Mucosa of descending colon (tissue), 3 donors: Measurements from ENCODE around the gene ADRA2B. TPM values are rescaled to one million over a fixed set of nuclear protein-coding genes. Genes with fewer than 3 reads are reported as not detected.
A peak's percentile ranks its signal among the peaks of the same experiment; 100 is the strongest.
"Not testable (repeated sequence)": the region's sequence is repeated elsewhere in the genome, so short reads cannot be mapped to it uniquely, and the experiment has no call there.

ENCODE experiments used
- ATAC-seq: fragments of 200-7000 bp; cut with Tn5 transposase; one replicate; pipeline ENCODE4 v1.9.1; 2020; ENCODE audit warnings: mild to moderate bottlenecking, moderate library complexity
- DNase-seq, 3 donors: peaks; one replicate each; pipeline ENCODE4 v3.0.0-alpha.2; 2020
- H3K36me3 ChIP-seq: fragments of 200-600 bp; one replicate; pipeline ENCODE4 v1.8.0; 2021; ENCODE audit warnings: low read depth, mild to moderate bottlenecking
- H3K4me1 ChIP-seq: fragments of 200-600 bp; one replicate; pipeline ENCODE4 v1.8.0; 2021; ENCODE audit warnings: low read depth, mild to moderate bottlenecking
- H3K4me3 ChIP-seq: fragments of 200-600 bp; one replicate; pipeline ENCODE4 v1.8.0; 2021; ENCODE audit warnings: mild to moderate bottlenecking
- H3K9me3 ChIP-seq: fragments of 200-600 bp; one replicate; pipeline ENCODE4 v1.8.0; 2021; ENCODE audit warnings: mild to moderate bottlenecking
- intact Hi-C, 2 donors: fragments of 100-400 bp; cut with DNase I in 1 of 2; cut with micrococcal nuclease in 1 of 2; formaldehyde crosslinking; loops; one replicate each; pipeline versions ENCODE4 v1.11.0 to v1.11.1; 2022; cut with DNase I, micrococcal nuclease
- total RNA-seq, 3 donors: library from RNA; stranded (reverse); fragmentation: NEBNext Ultra II Directional in 2 of 3; extraction: Animal tissue kit (Norgen Biotek cat#: 25700) in 2 of 3; gene quantifications; one replicate each; pipeline versions ENCODE4 v1.2.1 to v1.2.4, GENCODE V29; 2021 to 2023
- TF ChIP-seq, protein P1 (sequence below): fragments of 200-600 bp; IDR thresholded peaks from one replicate; pipeline ENCODE4 v1.8.0; 2022; ENCODE audit warnings: antibody characterized with exemption, mild to moderate bottlenecking
- donor health status: DM: no; HTN: no; CAD: no; lungs with moderate emphysema.
- donor health status: DM: no; HTN: no; CAD: no.
- donor health status: DM: no; HTN: yes; CAD: no.

Gene ADRA2B
- total RNA-seq, 3 donors from 2014 or later: 0.17 to 0.73 (median 0.36) TPM

DNA sequence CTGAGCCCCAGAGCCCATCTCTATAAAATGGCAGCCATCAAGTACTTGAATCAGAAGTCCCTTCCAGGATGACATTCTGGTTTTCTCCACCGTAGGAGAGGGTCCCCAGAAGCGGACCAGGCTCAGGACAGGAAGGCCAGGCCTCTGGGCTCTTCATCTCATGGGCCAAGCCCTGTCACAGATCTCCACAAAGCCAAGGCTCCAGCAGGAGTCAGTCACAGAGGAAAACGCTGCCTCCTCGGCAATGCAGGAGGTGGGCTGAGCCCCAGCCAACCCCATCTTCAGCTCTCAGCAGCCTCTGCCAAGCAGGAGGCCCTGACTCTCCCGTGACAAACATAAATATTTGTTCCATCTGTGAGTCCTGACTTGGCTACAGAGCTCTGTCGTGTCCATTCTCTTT lies 42.2 kb downstream of the ADRA2B start:
- intact Hi-C loops: no loop called here
- no peak for DNase-seq
- Histone ChIP-seq H3K4me3 (no peak overlapping the region), H3K4me1 (no peaks in the 10 kb centered on the region), H3K36me3 (no peaks in the 10 kb centered on the region), H3K9me3 (no peaks in the 10 kb centered on the region)
- TF ChIP-seq, protein P1, sequence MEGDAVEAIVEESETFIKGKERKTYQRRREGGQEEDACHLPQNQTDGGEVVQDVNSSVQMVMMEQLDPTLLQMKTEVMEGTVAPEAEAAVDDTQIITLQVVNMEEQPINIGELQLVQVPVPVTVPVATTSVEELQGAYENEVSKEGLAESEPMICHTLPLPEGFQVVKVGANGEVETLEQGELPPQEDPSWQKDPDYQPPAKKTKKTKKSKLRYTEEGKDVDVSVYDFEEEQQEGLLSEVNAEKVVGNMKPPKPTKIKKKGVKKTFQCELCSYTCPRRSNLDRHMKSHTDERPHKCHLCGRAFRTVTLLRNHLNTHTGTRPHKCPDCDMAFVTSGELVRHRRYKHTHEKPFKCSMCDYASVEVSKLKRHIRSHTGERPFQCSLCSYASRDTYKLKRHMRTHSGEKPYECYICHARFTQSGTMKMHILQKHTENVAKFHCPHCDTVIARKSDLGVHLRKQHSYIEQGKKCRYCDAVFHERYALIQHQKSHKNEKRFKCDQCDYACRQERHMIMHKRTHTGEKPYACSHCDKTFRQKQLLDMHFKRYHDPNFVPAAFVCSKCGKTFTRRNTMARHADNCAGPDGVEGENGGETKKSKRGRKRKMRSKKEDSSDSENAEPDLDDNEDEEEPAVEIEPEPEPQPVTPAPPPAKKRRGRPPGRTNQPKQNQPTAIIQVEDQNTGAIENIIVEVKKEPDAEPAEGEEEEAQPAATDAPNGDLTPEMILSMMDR: no peak
- ATAC-seq: no peak

DNA sequence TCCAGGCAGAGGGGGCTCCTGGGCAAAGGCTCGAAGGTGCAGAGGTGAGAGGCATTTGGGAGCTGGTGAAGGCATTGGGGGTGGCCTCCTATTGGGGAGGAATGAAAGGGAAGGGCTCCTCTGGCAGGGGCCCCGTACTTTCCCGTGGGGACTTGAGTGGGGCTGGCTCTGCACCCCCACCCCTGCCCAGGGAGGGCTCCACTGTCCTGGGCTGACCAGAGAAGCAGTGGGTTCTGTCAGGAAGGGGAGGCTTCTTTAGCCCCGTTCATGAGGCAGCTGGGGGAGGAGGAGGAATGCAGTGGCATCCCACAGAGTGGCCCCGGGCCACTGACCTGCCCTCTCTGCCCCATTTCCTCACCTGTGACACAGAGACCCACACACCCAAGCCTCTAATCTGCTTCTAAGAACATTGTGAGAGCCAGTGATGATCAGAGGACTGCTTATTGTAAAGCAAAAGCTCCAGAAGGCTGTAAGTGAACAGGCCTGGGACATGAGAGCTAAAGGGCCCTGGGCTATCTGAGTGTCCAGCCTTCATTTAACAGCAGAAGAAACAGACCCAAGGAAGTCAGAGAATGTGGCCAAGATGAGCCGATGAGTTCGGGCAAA lies 43.1 kb downstream of the ADRA2B start:
- intact Hi-C loops: no loop called here
- Histone ChIP-seq H3K4me1 (no peaks in the 10 kb centered on the region), H3K9me3 (no peaks in the 10 kb centered on the region), H3K36me3 (no peaks in the 10 kb centered on the region), H3K4me3 (no peak overlapping the region)
- TF ChIP-seq, protein P1: no peak
- ATAC-seq (no peak), DNase-seq (no peak)

DNA sequence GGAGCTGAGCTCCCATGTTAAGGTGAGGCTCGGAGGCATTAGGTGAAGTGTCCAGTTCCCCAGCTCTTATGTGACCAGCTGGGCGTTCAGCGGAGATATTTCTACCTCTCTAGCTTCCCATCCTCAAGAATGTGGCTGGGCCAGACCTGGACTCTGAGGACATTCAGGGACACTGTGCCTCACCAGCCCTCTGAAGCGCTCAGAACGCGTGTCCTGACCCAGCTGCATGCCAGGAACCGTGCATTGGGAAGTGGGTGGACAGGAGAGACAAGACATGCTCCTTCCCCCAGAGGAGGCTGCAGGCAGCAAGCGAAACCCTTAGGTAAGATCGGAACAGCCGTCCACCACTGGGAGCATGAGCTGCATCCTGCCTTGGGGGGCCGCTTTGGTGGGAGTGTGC lies 43.6 kb downstream of the ADRA2B start:
- H3K4me1 ChIP-seq: no peaks in the 10 kb centered on the region
- intact Hi-C loops: no loop called here
- H3K9me3 ChIP-seq: no peaks in the 10 kb centered on the region
- no peak for DNase-seq
- H3K36me3 ChIP-seq: no peaks in the 10 kb centered on the region
- TF ChIP-seq, protein P1: no peak
- ATAC-seq: no peak
- no peak overlapping the region for H3K4me3 ChIP-seq

DNA sequence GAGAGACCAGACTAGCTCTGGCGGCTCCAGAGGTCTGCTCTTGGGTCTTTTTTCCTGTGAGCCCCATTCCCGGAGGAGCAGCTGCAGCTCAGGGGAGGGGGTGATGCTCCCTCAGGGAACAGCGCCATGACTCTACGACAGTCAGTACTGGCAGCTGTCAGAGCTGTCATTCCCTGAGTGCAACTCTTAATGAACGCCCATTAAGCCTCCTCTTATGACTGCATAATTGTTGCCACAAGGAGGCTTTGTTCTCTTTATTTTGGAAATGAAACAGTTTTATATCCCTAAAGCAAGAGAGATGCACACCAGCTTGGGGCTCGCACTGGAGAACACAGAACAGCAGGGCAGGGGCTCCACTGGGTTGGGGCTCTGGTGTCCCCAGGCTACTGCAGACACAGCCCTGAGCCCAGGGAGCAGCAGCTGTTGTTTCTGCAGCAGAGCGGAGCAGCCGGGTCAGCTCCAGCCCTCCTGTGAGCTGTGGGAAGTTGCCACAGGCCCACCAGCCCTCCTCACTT lies 44.3 kb downstream of the ADRA2B start:
- H3K4me1 ChIP-seq, H3K9me3 ChIP-seq, intact Hi-C loops, ATAC-seq, DNase-seq, H3K4me3 ChIP-seq, H3K36me3 ChIP-seq: not testable (repeated sequence)

DNA sequence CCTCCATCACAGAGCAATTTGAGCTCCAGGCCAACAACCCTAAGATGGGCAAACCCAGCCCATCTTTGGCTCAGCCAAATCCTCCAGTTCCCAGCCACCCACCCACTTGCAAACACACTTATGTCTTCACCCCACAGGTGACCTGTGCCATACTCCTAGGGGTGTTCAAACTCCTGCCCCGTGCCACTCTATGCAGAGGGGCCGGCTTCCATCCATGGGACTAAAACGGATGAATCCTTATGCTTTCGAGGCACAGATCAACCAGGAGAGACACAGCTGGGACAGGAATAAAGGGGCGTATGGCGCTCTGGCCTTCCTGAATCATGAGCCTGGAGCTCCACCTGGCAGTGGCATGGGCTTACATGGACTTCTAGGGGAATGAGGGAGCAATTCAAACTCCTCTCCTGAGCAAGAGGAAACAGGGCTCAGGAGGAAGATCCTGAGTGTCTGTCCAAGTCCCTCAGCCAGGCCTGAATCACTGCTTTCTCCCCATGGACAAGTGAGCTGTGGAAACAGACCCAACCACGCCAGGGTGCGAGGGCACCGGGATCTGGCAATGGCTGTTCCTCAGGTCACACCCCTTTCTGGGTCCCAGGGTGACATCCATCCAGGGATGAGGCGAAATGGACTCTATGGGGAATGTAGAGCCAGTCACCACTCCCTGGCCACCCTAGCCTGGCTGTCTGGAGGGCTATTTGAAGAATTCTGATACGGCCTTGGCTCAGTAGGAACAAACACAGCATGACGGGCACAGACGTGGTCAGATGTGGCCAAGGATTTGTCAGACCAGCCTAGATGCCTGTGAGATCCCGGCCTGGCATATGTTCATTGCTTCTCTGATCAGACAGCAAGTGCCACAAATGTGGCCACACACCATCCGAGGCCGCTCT lies 45.0 kb downstream of the ADRA2B start:
- H3K36me3 ChIP-seq, H3K4me1 ChIP-seq, H3K4me3 ChIP-seq, H3K9me3 ChIP-seq, intact Hi-C loops, ATAC-seq, DNase-seq: not testable (repeated sequence)

DNA sequence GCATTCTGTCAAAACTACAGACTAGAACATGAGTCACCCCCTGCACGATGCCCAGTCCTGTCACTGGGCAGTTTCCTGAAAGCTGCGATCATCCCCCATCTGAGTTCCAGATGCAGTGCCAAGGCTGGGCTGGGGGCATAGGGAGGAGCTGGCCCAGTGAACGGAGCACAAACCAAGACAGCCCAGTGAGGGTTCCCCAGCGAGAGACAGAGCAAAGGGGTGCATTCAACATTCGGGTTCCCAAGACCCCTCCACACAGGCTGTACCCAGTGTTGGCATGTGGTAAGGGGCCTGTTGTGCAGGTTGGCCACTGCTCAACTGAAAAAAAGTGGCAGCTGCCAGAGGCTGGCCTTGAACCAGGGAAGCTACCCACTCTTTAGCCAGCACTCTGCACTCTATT lies 46.0 kb downstream of the ADRA2B start:
- ATAC-seq, H3K36me3 ChIP-seq, intact Hi-C loops, H3K9me3 ChIP-seq, H3K4me1 ChIP-seq, DNase-seq, H3K4me3 ChIP-seq: not testable (repeated sequence)

DNA sequence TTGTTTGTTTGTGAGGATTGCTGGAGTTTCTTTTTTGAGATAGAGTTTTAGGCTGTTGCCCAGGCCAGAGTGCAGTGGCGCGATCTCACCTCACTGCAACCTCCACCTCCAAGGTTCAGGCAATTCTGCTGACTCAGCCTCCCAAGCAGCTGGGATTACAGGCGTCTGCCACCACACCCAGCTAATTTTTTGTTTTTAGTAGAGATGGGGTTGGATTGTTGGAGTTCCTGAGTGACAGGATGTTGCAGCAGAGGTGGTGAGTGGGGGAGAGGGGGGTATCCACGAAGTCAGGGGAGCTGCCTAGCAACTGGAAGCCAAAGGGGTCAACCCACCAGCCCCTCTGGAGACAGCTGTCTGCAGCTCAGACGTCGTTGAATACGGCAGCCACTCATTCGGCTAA lies 46.5 kb downstream of the ADRA2B start:
- H3K4me3 ChIP-seq, ATAC-seq, H3K9me3 ChIP-seq, intact Hi-C loops, H3K36me3 ChIP-seq, H3K4me1 ChIP-seq, DNase-seq: not testable (repeated sequence)

DNA sequence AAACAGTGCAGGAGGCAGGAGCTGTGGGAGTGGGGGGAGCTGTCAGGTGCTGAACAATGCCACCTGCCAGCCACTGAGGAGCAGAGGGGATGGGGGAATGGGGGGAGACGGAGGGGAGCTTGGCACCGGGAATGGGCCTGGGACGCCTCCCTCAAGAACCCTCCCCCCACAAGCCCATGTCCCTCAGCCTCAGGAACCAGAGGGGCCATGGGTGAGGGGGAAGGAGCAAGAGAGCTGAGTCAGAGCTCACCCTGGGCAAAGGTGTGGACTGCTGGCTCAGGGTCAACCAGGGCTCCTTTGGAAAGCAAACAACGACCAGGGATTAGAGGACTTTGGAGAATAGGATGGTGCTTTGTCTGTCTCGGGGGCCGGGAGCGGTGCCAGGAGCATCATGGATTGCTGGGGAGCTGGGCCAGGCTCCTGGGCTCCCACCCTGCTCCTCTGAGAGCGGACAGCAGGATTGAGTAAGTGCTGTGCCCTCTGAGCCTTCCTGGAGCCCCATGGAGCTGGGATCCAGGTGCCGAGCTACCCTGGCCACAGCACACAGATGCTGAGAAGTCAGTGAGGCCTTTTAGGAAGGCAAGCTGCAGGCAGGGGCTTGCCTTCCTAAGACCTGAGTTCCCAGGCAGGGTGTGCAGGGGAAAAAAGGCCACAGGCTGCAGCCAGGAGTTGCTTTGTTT lies 48.3 kb downstream of the ADRA2B start:
- peak; percentile 9 for ATAC-seq
- H3K4me1 ChIP-seq, H3K9me3 ChIP-seq, DNase-seq, H3K4me3 ChIP-seq, intact Hi-C loops, H3K36me3 ChIP-seq: not testable (repeated sequence)

DNA sequence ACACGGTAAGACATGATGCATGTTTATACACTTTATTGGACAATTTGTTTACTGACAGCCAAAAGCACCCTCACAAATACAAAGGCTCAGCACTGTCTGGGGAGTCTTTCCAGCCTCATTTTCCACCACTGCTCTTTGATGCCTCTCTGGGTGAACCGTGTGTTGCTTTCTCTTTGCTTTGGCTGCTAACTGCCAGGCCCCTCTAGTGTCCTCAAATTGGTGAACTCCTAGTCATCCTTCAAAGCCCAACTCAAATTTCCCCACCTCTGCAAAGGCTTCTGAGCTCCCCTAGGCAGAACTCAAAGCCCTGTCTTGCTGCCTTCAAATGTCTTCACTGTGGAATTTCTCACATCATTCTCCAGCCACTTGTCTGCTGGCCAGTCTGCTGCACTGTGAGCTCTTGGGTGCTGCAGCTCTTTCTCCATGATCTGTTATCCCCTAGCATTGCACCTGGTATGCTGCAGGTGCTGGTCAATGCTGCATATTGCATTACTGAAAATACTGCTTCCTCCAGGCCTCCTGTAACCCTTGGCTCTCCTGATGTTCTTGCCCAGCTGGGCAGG lies 49.2 kb downstream of the ADRA2B start:
- H3K4me1 ChIP-seq, intact Hi-C loops, H3K36me3 ChIP-seq, H3K9me3 ChIP-seq, ATAC-seq, H3K4me3 ChIP-seq, DNase-seq: not testable (repeated sequence)

DNA sequence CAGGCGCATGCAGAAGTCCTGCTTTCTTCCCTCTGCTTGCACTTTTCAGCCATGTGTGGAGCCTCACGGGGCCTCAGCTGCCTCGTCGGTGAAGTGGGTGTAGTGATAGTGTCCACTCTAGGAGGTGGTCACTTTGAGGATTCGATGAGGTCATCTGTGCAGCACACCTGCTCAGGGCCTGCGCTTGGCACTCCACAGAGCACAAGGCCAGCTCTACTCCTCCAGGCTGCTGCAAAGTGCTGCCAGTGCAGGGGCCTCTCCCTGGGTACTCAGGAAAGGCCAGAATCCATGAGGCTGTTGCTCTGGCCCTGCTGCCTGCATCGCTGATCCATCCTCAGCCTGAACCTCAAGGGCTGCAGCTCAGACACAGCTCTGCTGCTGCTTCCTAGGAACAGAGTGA lies 49.9 kb downstream of the ADRA2B start:
- DNase-seq, intact Hi-C loops, H3K36me3 ChIP-seq, ATAC-seq, H3K4me1 ChIP-seq, H3K9me3 ChIP-seq, H3K4me3 ChIP-seq: not testable (repeated sequence)
